Right lobe of liver (tissue), 4 donors: ENCODE measurements around the gene OXER1.

Source experiments
- POLR2A ChIP-seq: fragments of 450-650 bp; IDR thresholded peaks from one replicate; pipeline ENCODE4 v1.6.1; 2017; ENCODE audit warnings: antibody characterized with exemption, mild to moderate bottlenecking
- TF ChIP-seq, protein P1 (sequence below), 4 donors: fragments of 200-600 bp in 3 of 4; fragments of 450-650 bp in 1 of 4; IDR thresholded peaks; one replicate each; pipeline versions ENCODE4 v1.5.1 to v1.8.0; 2016 to 2022; ENCODE audit warnings: antibody characterized with exemption in 4 of 4, mild to moderate bottlenecking in 2 of 4
- donor health status: DM: no; HTN: no; CAD: no.
- donor health status: DM: no; HTN: no; CAD: no.
- donor health status: DM: no; HTN: yes; CAD: no.

GRCh38 chr2:42802150-42802549 lies 38.2 kb upstream of the OXER1 start:
- TF ChIP-seq POLR2A, result no peak
- TF ChIP-seq, protein P1, sequence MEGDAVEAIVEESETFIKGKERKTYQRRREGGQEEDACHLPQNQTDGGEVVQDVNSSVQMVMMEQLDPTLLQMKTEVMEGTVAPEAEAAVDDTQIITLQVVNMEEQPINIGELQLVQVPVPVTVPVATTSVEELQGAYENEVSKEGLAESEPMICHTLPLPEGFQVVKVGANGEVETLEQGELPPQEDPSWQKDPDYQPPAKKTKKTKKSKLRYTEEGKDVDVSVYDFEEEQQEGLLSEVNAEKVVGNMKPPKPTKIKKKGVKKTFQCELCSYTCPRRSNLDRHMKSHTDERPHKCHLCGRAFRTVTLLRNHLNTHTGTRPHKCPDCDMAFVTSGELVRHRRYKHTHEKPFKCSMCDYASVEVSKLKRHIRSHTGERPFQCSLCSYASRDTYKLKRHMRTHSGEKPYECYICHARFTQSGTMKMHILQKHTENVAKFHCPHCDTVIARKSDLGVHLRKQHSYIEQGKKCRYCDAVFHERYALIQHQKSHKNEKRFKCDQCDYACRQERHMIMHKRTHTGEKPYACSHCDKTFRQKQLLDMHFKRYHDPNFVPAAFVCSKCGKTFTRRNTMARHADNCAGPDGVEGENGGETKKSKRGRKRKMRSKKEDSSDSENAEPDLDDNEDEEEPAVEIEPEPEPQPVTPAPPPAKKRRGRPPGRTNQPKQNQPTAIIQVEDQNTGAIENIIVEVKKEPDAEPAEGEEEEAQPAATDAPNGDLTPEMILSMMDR (IDR thresholded peaks at IDR 0.05), result no peak
